HG03103 (cell line): ENCODE results near the gene GATA5.

Source experiments
- ATAC-seq: cut with Tn5 transposase; IDR thresholded peaks from one replicate; pipeline ENCODE4 v1.9.1; 2021; ENCODE audit warnings: low read depth; ENCODE audit not compliant: unreplicated experiment

GATA5 gene

GRCh38 chr20:62418709-62419487 lies 56.9 kb downstream of the GATA5 start:
- no peak for ATAC-seq

DNA sequence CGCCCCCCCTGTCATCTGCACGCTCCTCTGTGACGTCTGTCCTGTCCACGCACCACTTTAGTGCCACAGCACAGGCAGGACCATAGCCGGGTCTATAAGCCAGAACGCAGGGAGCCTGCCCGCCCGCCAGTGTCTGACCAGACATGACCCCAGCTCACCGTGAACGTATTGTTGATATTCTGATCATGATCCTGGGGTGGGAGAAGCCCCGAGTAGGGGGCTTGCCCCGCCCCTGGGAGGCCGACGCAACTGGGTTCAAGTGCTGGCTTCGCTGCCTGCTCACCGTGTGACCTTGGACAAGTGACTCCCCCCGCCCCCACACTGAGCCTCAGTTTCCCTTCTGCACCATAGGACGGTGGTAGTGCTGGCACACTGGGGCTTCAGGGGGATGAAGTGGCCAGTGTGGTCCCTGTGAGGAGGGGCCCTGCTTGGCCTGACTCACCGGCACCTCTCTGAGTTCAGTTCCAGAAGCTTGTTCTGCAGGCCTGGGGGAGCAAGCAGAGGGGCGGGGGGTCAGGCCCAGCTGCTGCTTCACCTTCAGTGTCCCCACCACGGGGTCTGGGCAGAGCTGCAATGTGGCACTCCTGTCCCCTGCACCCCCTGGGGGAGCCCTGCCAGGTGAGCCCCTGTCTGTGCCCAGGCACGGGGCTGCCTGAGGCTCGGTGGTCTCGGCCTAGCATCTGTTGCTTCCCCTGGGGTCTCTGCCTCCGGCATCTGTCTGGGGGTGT lies 57.6 kb downstream of the GATA5 start:
- ATAC-seq = no peak

DNA sequence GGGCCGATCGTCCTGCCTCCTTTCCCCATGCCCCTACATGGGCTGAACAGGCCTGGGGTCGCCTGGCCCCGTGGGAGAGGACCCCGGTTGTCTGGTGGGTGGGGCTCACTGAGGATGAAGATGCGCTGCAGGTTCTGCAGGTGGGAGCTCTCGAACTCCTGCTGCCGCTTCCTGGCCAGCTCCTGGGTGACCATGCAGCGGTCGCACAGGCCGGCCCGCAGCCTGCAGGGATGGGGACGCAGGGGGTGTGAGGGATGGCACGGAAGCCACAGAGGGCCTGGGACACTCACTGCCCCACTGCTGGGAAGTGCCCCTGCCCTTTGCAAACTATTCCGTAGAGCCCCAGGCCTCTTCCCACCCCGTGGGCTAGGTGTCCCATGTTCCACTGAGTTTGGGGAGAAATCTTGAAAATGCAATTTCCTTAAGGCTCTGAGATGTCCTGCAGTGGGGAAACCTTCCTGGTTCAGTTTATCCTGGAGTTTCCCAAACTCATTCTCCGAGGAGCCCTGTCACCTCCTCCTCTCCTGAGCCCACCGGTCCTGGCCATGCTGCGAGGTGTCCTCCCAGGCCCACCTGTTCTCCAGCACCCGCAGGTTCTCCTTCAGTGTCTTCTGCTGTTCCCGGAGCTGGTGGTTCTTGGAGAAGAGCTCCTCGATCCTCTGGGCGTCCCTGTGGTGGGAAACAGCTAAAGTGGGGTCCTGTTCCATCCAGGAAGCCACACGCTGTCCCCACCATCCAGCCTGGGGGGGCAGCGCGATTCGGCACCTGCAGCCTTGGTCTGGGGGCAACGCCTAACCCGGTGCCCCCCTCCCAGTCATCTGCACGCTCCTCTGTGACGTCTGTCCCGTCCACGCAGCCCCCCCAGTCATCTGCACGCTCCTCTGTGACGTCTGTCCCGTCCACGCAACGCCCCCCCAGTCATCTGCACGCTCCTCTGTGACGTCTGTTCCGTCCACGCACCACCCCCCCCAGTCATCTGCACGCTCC lies 58.9 kb downstream of the GATA5 start:
- no peak for ATAC-seq

- no peak for ATAC-seq
Measured at GRCh38 chr20:62415354-62416111, 60.3 kb downstream of the GATA5 start.

DNA sequence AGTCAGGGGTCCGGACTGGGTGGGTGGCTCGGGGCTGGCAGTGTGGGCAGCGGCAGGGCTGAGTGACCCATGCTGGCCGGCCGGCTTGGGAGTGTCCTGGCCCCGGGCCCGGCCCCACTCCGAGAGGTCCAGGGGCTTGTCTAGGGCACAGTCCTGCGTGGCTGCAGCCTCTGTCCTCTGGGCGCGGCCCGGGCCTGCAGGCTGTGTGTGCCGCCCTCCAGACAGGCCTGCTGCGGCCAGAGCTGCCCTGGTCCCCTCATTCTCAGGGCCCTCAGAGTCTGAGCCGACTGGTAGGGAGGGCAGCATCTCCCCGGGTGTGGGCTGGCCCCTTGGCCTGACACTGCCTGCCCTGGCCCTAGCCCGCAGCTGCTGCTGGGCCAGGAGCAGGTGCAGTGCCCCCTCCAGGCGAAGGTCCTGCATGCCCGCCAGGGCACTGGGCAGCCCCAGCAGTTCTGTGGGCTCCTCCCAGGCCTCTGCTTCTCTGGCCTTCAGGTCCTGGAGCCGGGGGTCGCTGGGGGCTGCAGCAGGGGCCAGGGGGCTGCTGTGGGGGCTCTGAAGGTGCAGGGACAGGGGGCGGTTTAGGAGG lies 61.8 kb downstream of the GATA5 start:
- no peak for ATAC-seq
